CD4-positive, alpha-beta T cell treated with Interleukin-15 for 1 hour (primary cell): ENCODE measurements around the gene NEK2.
"Not testable (repeated sequence)": the region's sequence is repeated elsewhere in the genome, so short reads cannot be mapped to it uniquely, and the experiment has no call there.

ENCODE experiments used
- DNase-seq: peaks from one replicate; pipeline ENCODE4 v3.0.0-alpha.2; 2020

The NEK2 gene

DNA sequence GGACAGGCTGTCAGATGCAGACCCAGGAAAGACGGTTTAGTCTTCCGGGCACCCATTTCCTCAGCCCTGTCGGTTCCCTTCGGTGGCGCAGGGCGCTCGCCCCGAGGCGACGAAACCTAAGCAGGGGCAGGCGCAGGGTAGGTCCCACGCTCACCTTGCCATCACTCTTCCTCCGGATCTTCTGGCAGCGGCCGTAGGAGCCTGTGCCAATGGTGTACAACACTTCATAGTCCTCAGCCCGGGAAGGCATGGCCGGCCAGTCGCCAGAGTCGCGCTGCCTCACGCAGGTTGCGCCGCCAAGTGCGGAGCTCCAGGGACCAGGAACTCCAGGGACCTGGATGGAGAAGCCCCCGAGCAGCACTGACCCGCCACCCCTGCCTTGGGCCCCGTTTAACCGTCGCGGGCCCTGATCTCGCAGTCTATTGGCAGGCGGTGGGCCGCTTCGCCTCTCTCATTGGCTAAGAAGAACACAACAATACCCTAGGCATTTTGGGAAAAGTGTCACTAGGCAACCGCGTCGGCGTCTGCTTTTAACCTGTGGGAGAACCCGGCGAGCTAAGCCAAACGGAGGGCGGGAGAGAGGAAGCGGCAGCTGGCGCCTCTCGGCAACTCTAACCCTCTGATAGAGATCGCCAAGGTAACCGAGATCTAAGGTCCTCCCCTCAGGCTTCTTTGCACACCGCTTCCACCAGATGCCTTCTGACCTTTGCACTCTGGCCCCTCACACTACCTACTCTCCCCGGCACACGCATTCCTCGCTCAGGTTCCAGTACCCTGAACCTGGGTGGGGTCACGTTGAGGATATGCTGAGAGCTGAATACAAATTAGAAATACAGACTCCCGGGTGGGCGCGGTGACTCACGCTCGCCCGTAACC, at the start of gene NEK2:
Gene NEK2, minus strand, starts transcription at position 392 of the 876 bp plus-strand sequence. Its CDS starts 142 bp downstream, at position 250.
- peak; percentile 86 for DNase-seq

DNA sequence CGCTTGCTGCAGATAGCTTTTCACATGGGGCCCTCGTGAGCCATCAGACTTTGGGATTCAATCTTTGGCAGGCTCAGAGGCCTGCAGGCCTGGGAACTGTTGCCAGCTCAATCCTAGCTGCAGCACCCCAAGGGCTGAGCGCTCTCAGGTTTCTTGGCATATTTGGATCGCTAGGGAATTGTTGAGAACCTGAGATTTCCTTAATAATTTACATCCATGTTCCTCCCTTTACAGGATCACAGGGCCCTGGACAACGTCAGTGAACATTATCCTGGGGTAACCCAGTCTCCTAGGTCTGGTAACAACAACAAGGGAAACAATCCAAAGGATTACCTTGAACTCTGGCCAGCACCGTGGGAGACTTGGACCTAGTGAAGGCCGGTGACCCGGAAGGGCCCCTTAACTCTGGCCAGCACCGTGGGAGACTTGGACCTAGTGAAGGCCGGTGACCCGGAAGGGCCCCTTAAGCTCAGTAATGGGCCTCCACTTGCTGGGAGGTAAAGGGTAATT, 49.3 kb upstream of the NEK2 start:
- no peak for DNase-seq

DNA sequence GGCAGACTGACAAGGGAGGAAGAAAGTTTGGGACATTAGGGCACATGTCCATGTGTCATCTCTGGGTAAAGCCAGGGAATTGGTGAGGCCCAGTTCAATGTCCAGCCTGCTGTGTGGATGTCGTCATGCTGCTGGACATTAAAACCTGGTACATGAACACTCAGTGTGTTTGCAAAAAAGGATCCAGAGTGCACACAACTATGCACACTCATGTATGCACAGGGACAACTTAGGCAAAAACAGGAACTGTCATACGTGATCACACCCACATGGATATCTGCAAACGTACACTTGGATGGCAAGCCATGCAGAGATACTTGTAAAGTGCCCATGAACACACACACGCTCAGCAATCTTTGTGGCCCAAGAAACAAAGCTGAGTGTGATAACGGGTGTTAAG, 47.9 kb upstream of the NEK2 start:
- DNase-seq, result no peak

DNA sequence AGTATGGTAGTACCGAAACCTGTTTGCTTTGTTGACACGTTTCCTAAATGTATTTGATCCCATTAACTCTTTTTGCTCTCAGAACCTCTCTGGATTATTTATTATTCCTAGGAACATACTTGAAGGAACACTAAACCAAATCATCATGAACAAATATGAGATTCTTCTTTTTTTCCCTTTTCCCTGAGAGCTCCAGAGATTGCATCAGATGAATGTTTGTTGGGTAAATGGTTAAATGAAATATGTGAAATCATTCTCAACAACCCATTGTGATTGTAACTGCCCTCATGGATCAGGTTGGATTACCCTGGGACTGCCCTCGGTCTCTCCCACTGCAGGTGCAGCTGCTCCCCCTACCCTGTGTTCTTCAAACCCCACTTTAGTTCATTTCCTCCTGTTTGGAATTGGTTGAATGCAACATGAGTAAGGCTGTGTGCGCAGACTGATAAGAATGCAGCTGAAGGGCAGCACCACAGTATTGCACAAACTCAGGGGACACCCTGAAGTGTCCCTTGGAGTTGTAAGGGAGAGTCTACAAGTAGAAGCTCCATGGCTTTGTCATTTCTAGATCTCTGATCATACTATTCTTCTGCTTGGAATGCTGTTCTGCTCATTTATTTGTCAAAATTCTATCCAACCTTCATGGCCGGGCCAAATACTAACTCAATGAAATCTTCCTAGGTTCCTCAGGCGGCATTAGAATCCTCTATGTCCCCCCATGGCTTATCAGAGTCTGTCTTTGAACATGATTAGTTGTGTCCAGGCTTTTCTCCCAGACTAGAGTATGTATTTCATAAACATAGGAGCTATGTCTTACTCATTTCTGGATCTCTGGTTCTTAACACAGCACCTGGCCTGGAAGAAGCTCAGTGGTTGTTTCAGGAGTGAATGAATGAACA, 47.1 kb upstream of the NEK2 start:
- DNase-seq, result no peak

DNA sequence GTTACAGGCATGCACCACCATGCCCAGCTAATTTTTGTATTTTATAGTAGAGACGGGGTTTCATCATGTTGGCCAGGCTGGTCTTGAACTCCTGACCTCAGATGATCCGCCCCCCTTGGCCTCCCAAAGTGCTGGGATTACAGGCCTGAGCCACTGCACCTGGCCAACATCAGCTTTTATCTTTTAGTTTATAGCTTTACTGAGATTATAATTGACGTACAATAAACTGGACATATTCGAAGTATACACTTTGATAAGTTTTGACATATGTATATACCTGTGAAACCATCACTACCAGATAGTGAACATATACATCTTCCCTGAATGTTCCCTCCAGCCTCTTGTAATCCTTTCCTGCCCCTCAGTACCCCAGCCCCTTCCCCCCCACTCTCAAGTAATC, 41.1 kb upstream of the NEK2 start:
- not testable (repeated sequence) for DNase-seq

DNA sequence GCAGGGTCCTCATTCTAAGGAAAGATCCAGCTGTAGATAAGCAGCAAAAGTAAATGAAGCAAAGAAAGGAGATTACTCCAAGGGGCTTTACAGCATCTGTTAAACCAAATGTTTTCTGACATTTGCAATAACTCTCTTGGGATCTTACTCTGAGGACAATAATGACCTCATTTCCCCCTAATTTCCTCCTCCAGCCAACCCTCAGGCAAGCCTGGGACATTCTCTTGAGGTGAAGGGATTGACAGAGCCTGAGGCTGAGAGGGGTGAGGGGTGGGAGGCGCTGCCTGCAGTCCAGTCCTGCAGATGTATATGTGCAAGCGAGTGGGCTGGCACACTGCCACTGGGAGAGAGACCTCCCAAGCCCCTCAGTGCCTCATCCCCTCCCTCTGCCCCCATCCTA, 40.5 kb upstream of the NEK2 start:
- DNase-seq, result no peak

DNA sequence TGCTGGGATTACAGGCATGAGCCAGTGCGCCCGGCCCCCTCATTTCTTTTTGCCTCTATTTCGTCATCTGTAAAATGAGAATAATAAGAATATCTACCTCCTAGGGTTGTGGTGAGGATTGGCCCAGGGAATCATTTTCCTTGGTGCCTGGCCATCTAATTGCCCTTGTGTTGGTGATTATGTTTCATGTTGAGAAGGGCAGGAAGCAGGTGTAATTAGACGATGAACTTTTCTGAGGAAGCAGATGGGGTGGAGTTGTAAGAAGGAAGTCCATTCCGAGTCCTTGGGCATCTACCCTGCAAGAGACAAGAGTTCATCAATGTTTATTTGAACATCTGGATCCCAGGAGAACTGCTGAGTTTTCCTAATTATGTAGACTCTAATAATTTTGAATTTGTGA, 38.7 kb upstream of the NEK2 start:
- DNase-seq, result no peak

DNA sequence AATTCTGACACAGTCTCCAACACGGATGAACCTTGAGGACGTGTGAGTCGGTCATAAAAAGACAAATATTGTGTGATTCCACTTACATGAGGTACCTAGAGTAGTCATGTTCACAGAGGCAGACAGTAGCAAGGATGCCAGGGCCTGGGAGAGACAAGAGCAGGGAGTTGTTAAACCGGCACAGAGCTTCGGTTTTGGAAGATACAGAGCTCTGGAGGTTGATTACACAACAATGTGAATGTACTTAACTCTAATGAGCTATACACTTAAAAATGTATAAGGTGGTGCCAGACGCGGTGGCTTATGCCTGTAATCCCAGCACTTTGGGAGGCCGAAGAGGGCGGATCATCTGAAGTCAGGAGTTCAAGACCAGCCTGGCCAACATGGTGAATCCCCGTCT, 37.8 kb upstream of the NEK2 start:
- DNase-seq, result no peak

DNA sequence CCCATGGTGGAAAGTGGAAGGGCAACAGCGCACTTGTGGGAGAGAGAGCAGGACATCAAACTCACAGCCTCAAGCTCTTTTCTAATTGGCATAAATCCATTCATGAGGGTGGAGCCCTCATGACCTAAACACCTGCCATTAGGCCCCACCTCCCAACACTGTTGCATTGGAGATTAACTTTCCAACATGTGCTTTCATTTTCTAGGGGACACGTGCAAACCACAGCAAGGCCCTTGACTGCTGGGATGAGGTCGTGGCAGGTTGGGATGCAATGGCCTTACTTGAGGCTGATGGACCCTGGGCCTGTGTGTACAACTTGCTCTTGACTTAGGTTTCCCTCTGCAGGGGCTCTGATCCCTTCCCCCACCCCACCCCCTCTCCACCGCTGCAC, 35.9 kb upstream of the NEK2 start:
- DNase-seq, result no peak

DNA sequence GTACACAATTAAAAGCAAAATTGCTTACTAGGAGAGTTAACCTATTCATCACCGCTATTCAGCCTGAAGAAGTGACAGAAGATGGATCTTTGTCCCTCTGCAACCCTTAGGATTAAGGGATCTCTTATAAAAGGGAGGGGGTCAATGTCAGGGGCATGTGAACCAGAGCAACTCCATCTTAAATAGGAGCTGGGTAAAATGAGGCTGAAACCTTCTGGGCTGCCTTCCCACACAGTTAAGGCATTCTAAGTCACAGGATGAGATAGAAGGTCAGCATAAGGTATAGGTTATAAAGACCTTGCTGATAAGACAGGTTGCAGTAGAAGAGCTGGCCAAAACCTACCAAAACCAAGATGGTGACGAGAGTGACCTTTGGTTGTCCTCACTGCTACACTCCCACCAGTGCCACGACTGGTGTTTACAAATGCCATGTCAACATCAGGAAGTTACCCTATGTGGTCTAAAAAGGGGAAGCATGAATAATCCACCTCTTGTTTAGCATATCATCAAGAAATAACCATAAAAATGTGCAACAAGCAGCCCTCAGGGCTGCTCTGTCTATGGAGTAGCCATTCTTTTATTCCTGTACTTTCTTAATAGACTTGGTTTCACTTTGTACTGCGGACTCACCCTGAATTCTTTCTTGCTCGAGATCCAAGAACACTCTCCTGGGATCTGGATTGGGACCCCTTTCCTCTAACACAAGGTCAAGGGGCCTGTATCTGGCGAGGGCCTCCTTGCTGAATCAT, 35.3 kb upstream of the NEK2 start:
- no peak for DNase-seq

DNA sequence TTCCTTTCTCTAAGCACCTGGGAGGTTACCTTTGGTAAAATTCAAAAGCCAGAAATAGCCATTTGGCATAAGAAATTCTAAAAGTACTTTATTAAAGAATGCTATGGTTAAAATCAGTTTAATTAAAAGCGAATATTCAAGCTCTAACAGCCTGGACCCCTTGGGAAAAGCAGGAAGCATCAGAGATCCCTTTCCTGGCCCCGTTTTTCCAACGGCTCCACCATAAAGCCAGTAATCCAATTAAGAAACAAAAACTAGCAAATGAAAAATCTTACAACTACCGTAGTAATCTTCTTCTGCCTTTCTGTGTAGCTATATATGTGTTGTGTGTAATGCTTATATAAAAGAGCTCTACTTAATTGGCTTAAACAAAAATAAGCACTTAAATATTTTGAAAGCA, 33.5 kb upstream of the NEK2 start:
- DNase-seq, result no peak

DNA sequence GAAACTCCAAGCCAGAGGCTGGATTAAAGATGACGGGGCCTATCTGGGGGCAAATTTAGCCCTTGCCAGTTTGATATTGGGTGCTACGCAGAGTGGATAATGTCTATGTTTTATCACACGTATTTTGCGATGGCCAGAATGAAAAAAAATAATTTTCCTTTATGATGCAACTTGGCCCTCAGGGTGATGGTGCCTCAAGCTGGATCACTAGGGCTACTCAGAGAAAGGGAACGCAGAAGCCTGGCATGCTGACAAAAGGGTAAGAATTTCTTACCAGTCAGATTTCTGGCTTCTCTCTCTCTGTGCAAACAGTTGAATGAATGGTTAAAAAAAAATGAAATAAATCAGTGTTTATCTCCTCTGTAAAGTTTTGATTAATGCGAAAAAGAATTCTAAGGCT, 32.6 kb upstream of the NEK2 start:
- DNase-seq, result no peak

DNA sequence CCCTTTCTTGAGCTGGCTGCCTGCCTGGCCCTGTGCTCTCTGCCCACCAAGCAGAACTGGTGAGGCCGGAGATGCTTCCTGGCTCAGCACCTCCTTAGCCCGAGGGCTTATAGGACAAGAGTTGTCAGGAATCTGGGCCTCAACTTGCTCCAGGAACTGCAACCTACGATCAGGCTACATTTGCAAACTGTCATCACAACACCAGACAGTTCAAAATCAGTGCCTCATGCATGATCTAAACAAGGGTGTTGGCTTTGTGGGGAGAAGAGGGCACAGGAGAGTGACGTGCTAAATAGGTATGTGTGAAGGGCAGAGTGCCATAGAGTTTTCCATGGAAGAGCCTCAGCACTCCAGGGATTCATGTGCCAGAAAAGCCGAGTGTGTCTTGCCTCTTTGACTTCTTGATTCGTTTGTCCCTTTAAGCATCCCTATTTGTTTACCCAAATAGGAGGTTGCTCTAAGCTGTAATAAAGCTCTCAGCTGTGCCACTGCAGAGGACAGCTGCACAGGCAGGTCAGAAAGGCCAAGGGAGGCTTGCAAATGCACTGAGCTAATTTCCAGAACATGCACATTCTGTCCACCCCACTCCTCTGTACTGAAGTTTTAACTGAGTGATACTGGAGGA, 30.2 kb upstream of the NEK2 start:
- DNase-seq, result no peak

DNA sequence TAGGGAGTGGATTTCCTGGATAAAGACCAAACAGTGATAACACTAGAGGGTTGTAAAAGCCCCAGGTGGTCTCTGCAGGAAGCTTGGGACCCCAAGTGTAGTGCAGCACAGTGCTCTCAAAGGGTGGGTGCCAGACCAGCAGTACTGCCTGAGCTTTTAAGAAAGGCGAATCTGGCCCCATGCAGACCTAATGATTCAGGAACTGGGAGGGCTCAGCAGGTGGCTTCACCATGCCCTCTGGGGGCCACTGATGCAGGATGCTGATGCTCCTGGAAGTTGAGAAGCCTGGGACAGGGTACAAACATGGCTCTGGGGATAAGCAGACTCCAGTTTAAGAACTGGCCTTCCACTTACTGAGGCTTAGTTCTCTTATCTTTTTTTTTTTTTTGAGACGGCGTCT, 29.1 kb upstream of the NEK2 start:
- DNase-seq, result no peak

DNA sequence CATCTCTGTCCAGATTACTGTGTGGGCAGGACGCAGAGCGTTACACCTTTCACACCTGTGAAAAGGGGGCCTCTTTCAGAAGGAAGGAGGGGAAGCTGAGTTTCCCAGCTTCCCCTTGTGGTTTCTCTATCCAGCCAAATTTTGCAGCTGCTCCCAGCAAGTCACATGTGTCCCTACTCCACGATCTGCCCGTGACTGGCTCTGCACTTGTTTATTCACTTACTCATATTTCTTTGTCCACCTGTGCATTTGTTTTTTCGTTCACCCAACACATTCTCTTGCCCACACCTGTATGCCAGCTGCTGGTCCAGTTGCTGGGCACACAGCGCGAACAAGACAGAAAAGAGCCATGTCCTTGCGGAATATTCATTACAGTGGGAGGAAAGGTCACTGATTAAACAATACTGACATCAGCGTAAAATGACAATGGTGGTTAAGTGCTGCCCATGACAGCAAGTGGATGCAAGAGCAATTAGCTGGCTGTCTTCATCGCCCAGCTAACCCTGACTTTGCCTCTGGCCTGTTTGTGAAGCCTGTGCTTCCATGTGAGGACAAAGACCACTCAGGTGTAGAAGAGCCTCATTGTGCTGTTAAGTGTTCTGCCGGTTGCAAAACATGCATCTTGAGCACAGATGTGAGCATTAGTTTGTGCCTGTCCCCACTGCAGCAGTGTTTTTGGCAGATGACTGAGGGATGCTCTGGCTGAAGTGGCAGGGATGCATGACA, 28.6 kb upstream of the NEK2 start:
- DNase-seq, result no peak

DNA sequence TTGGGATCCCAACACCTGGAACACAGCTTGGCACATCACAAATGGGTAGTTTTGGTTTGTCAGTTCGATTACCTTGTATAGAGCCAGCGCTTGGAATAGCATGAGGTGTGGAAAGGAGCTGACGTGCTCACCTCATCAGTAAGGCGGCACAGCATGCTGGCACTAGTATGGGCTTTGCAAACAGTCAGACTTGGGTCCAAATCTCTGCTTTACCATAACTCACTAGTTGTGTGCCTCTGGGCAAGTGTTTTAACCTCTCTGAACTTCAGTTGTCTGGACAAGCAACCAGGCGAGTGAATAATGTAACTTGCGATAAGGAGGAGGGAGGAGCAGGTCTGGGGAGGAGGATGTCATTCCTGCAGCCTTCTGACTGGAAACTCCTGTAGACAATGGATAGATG, 26.3 kb upstream of the NEK2 start:
- DNase-seq, result no peak

DNA sequence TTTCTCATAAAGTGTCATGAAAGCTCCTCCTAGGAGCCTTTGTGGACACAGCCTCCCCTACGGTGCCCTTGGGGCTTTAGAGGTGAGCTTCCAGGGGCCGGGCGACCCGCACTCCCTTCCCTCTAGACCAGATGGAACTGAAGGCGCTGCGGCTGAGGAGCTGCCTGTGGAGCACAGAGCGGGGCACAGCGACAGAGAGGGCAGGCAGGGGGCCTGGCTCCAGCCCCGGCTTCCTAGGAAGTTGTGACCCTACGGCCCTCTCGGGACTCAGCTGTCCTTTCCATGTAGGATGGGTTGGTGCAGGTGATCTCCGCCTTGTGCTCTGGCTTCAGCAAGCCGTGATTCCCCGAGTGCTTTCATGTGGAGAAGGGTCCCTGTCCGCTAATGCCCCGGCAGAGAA, 23.6 kb upstream of the NEK2 start:
- DNase-seq, result no peak

DNA sequence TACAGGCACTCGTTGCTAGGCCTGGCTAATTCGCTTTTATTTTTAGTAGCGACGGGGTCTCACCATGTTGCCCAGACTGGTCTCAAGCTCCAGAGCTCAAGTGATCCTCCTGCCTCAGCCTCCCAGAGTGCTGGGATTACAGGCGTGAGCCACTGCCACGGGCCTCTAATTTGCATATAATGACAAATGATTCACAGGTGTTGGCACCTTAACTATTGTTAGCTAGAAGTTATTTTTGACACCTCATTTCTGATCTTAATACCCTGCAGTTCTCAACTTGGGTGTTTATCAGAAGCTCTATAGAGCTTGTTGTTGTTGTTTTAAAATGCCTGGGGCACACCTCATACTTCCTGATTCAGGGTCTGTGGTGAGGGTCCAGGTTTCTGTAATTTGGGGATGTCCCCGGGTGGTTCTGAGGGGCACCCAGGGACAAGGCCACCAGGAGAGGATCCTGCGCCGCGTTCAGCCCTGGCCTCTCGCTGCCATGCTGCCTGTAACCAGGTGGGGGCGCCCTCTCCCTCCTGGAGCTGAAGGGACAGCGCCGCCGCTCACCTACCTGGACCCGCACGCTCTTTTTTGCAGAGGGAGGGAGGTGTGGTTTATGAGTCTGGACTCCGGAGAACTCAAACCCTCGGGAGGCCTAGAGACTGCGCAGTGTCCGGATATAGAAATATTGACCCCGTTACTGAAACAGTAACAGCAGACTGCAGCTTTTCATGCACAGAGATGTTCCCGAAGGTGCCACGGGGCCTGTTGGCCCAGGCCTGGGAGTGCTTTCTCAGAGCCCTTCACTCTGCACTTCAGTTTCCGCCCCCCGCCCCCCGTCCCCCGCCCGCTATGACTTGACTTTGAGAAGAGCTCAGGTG, 23.0 kb upstream of the NEK2 start:
- peak; percentile 72 for DNase-seq

DNA sequence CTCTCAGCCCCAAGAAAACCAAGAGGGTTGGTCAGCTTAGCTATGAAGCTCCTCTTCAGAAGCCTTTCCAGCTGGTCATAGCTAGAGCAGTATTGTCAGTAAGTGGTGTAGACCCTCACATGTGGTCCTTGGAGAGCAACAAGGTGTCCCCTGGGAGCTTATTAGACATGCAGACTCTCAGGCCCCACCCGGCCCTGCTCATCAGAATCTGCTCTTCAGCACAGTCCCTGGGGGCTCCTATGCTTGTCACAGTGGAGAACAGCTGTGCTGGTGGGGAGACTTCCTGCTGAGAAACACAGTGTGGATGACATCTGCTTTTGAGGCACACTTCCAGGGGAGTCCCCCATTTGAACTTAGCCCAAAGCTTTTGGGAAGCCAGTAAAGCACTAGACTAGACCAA, 21.9 kb upstream of the NEK2 start:
- peak; percentile 74 for DNase-seq

DNA sequence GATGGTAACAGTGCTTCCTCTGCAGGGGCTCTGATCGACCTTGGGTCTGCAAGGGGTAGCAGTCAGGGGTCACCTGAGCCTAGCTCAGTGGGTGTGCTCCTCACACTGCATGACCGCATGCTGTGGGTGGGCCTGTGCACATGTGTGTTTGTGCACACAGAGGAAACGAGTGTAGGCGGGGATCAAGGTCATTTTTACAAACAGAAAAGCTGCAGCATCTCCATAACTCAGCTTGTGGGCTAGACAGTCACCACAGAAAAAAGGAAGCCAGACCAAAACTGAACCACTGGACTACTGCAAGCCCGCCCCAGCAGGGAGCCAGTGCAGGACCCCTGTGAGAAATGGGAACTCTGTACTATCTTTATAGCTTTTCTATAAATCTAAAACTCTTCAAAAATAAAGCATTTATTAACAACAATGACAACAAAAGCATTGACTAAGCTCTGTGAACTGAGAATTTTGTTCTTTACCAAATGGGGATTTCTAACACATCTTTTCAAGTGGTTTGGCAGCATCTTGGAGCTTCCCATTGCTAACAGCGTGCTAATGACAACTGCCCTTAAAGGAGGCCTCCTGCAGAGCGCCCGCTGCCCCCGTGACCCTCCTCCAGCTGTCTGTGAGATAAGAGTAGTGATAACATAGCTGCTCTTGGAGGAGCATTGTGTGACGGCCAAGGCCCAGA, 19.9 kb upstream of the NEK2 start:
- no peak for DNase-seq
